Mammary epithelial cell (primary cell): ENCODE results near the gene AGTPBP1.

Source experiments
- EZH2 ChIP-seq: IDR thresholded peaks from 2 replicates; pipeline ENCODE4 v1.6.1; 2012; ENCODE audit warnings: low read length, inconsistent platforms, borderline replicate concordance
- TF ChIP-seq, protein P1 (sequence below), 2 donors: IDR thresholded peaks in 1 of 2; conservative IDR thresholded peaks in 1 of 2; 2 replicates each; pipeline ENCODE4 v1.5.1; 2011 to 2012; ENCODE audit warnings: inconsistent platforms in 2 of 2, low read length in 2 of 2, mild to moderate bottlenecking in 2 of 2, control low read depth in 1 of 2, low read depth in 1 of 2; ENCODE audit not compliant: insufficient read depth in 1 of 2; ENCODE audit errors: extremely low read depth in 1 of 2

DNA sequence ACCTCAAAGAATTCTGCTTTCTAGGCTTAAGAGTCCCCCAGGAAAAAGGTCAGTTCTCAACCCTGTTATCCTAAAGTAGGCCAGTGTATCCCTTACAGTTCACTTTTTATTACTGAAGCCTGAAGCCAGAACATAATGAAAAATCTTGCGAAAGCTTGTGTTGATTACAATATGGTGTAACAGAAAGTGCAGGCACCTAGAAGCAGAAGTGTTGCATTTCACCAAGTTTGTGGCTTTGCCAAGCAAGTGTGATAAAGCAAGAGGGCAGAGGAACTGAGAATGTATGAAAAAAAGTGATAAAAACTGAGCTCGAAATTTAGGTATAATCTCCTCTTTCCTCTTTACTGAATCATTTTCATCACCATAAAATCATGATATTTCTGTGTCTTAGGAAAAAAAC lies 26.2 kb downstream of the AGTPBP1 start:
- TF ChIP-seq, protein P1, sequence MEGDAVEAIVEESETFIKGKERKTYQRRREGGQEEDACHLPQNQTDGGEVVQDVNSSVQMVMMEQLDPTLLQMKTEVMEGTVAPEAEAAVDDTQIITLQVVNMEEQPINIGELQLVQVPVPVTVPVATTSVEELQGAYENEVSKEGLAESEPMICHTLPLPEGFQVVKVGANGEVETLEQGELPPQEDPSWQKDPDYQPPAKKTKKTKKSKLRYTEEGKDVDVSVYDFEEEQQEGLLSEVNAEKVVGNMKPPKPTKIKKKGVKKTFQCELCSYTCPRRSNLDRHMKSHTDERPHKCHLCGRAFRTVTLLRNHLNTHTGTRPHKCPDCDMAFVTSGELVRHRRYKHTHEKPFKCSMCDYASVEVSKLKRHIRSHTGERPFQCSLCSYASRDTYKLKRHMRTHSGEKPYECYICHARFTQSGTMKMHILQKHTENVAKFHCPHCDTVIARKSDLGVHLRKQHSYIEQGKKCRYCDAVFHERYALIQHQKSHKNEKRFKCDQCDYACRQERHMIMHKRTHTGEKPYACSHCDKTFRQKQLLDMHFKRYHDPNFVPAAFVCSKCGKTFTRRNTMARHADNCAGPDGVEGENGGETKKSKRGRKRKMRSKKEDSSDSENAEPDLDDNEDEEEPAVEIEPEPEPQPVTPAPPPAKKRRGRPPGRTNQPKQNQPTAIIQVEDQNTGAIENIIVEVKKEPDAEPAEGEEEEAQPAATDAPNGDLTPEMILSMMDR (conservative IDR thresholded peaks at IDR 0.05 in 1 of 2, IDR thresholded peaks at IDR 0.05 in 1 of 2; ENCODE audit: extremely low read depth in 1 of 2, insufficient read depth in 1 of 2, low read depth in 1 of 2, low read length in 2 of 2) = no peak
- TF ChIP-seq EZH2 = no peak
